ENCODE results near the gene SH3YL1. TPM values are rescaled to one million over a fixed set of nuclear protein-coding genes. Genes with fewer than 3 reads are reported as not detected.

The SH3YL1 gene
- total RNA-seq, 4 donors from 2014 or later = 70.7 to 344 (median 98.0) TPM

GRCh38 chr2:179886-180285 lies 83.9 kb downstream of the SH3YL1 start:
- in situ Hi-C loops (cut with MboI; ENCODE audit: low pct_ligation_motif_present in 1 of 4, low pct_unique_long_range_greater_than_20kb in 1 of 4, low sequenced_read_pairs in 3 of 4) (no loop called here), intact Hi-C loops (cut with DNase I; ENCODE audit: low total_unique reads) (no loop called here)

GRCh38 chr2:177733-178132 lies 86.1 kb downstream of the SH3YL1 start:
- H3K4me3 ChIP-seq = no peak overlapping the region
- H3K9me3 ChIP-seq = peaks cover 0 to 1% of the 10 kb centered on the region in 2 donors
- H3K36me3 ChIP-seq = no peaks in the 10 kb centered on the region
- H3K27ac ChIP-seq = no peak overlapping the region
- intact Hi-C loops (cut with DNase I; ENCODE audit: low total_unique reads) (no loop called here), in situ Hi-C loops (cut with MboI; ENCODE audit: low pct_ligation_motif_present in 1 of 4, low pct_unique_long_range_greater_than_20kb in 1 of 4, low sequenced_read_pairs in 3 of 4) (no loop called here)
- TF ChIP-seq POLR2AphosphoS5 (IDR thresholded peaks at IDR 0.05) (no peak), CTCF (IDR thresholded peaks at IDR 0.05) (no peak), EP300 (IDR thresholded peaks at IDR 0.05; ENCODE audit: low read depth) (no peak), POLR2A (IDR thresholded peaks at IDR 0.05) (no peak)
- WGBS, 2 donors (ENCODE audit: low coverage in 1 of 2) = 79% methylated on average over 2 of the region's 2 CpGs
- no peaks in the 10 kb centered on the region for H3K27me3 ChIP-seq
- H3K4me1 ChIP-seq = peaks cover 0 to 5% (median 2%) of the 10 kb centered on the region in 4 donors
- no peak for DNase-seq

More at GRCh38 chr2:179886-180285, 83.9 kb downstream of the SH3YL1 start:
- Histone ChIP-seq H3K36me3 (no peaks in the 10 kb centered on the region), H3K4me3 (no peak overlapping the region), H3K4me1 (peaks cover 0 to 5% (median 1%) of the 10 kb centered on the region in 4 donors), H3K27me3 (no peaks in the 10 kb centered on the region), H3K27ac (no peak overlapping the region), H3K9me3 (peaks cover 0 to 4% of the 10 kb centered on the region in 2 donors)
- no peak for DNase-seq
- TF ChIP-seq POLR2A (IDR thresholded peaks at IDR 0.05) (no peak), EP300 (IDR thresholded peaks at IDR 0.05; ENCODE audit: low read depth) (no peak)

DNA sequence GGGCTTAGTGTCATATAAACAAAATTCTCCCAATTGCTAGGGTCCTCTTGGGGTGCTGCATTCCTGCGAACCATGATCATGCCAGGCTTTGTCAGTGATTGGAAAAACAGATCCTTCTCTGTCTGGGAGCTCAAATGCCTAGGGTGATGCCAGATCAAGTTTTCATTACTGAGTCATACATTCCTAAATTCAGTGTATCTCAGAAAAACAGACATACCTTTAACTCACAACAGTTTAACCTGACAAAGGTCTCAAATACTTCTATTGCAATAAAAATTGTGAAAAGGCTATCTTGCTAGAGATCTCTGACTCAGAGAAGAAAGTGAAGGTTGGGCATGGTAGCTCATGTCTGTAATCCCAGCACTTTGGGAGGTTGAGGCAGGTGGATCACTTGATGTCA lies 86.9 kb downstream of the SH3YL1 start:
- WGBS, 2 donors (ENCODE audit: low coverage in 1 of 2) = 73 to 80% methylated on average over 1 of the region's 1 CpG
- Histone ChIP-seq H3K27me3 (no peaks in the 10 kb centered on the region), H3K36me3 (no peaks in the 10 kb centered on the region), H3K4me1 (peaks cover 0 to 5% (median 2%) of the 10 kb centered on the region in 4 donors), H3K27ac (peak overlapping the region in 1 of 4 donors; percentile 60), H3K4me3 (no peak overlapping the region), H3K9me3 (no peaks in the 10 kb centered on the region)
- intact Hi-C loops (cut with DNase I; ENCODE audit: low total_unique reads) (no loop called here), in situ Hi-C loops (cut with MboI; ENCODE audit: low pct_ligation_motif_present in 1 of 4, low pct_unique_long_range_greater_than_20kb in 1 of 4, low sequenced_read_pairs in 3 of 4) (no loop called here)
- TF ChIP-seq POLR2A (IDR thresholded peaks at IDR 0.05) (no peak), CTCF (IDR thresholded peaks at IDR 0.05) (no peak), POLR2AphosphoS5 (IDR thresholded peaks at IDR 0.05) (no peak), EP300 (IDR thresholded peaks at IDR 0.05; ENCODE audit: low read depth) (no peak)
- DNase-seq = no peak

GRCh38 chr2:175880-176820 lies 87.7 kb downstream of the SH3YL1 start:
- H3K4me3 ChIP-seq = no peak overlapping the region
- peaks cover 0 to 5% (median 2%) of the 10 kb centered on the region in 4 donors for H3K4me1 ChIP-seq
- in situ Hi-C loops (cut with MboI; ENCODE audit: low pct_ligation_motif_present in 1 of 4, low pct_unique_long_range_greater_than_20kb in 1 of 4, low sequenced_read_pairs in 3 of 4) (no loop called here), intact Hi-C loops (cut with DNase I; ENCODE audit: low total_unique reads) (no loop called here)
- H3K36me3 ChIP-seq = no peaks in the 10 kb centered on the region
- peak overlapping the region; percentile 29 to 76 (median 58) for H3K27ac ChIP-seq
- 48 to 52% methylated on average over 7 to 16 of the region's 16 CpGs for WGBS, 2 donors (ENCODE audit: low coverage in 1 of 2)
- no peaks in the 10 kb centered on the region for H3K9me3 ChIP-seq
- DNase-seq = no peak
- H3K27me3 ChIP-seq = no peaks in the 10 kb centered on the region
- TF ChIP-seq POLR2AphosphoS5 (IDR thresholded peaks at IDR 0.05) (peak in 1 of 3 donors; percentile 17), POLR2A (IDR thresholded peaks at IDR 0.05) (no peak)

GRCh38 chr2:175161-175786 lies 88.6 kb downstream of the SH3YL1 start:
- Histone ChIP-seq H3K36me3 (no peaks in the 10 kb centered on the region), H3K9me3 (no peaks in the 10 kb centered on the region), H3K4me1 (peaks cover 0 to 5% (median 2%) of the 10 kb centered on the region in 4 donors), H3K27ac (peak overlapping the region; percentile 29 to 76 (median 58)), H3K27me3 (no peaks in the 10 kb centered on the region), H3K4me3 (no peak overlapping the region)
- 46 to 61% methylated on average over 3 to 8 of the region's 8 CpGs for WGBS, 2 donors (ENCODE audit: low coverage in 1 of 2)
- TF ChIP-seq POLR2A (IDR thresholded peaks at IDR 0.05) = no peak
- no peak for TF ChIP-seq EP300 (IDR thresholded peaks at IDR 0.05; ENCODE audit: low read depth)
- TF ChIP-seq CTCF (IDR thresholded peaks at IDR 0.05) = no peak
- TF ChIP-seq POLR2AphosphoS5 (IDR thresholded peaks at IDR 0.05) = peak; percentile 22 to 66 (median 44)
- intact Hi-C loops (cut with DNase I; ENCODE audit: low total_unique reads) (no loop called here), in situ Hi-C loops (cut with MboI; ENCODE audit: low pct_ligation_motif_present in 1 of 4, low pct_unique_long_range_greater_than_20kb in 1 of 4, low sequenced_read_pairs in 3 of 4) (no loop called here)
- no peak for DNase-seq
